Mammary epithelial cell (primary cell): Measurements from ENCODE around the gene USP48.

Experiments
- EZH2 ChIP-seq: IDR thresholded peaks from 2 replicates; pipeline ENCODE4 v1.6.1; 2012; ENCODE audit warnings: low read length, inconsistent platforms, borderline replicate concordance
- TF ChIP-seq, protein P1 (sequence below), 2 donors: IDR thresholded peaks in 1 of 2; conservative IDR thresholded peaks in 1 of 2; 2 replicates each; pipeline ENCODE4 v1.5.1; 2011 to 2012; ENCODE audit warnings: inconsistent platforms in 2 of 2, low read length in 2 of 2, mild to moderate bottlenecking in 2 of 2, control low read depth in 1 of 2, low read depth in 1 of 2; ENCODE audit not compliant: insufficient read depth in 1 of 2; ENCODE audit errors: extremely low read depth in 1 of 2

DNA sequence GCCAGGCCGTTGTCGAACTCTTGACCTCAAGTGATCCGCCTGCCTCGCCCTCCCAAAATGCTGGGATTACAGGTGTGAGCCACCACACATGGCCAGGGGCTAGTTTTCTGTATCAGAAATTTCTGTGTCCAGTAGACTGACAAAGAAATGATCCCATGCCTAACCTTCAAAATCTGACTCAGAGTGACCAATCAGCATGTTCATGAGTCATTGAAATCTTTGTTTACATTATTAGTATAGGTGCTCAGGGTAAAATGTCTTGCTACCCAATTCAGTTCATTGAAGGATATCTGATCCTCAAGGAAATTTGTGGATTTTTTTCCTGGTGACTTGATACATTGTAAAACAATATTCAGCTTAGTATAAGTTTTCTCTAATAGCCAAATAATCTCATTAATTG is 18.2 kb upstream of the USP48 start:
- TF ChIP-seq, protein P1, sequence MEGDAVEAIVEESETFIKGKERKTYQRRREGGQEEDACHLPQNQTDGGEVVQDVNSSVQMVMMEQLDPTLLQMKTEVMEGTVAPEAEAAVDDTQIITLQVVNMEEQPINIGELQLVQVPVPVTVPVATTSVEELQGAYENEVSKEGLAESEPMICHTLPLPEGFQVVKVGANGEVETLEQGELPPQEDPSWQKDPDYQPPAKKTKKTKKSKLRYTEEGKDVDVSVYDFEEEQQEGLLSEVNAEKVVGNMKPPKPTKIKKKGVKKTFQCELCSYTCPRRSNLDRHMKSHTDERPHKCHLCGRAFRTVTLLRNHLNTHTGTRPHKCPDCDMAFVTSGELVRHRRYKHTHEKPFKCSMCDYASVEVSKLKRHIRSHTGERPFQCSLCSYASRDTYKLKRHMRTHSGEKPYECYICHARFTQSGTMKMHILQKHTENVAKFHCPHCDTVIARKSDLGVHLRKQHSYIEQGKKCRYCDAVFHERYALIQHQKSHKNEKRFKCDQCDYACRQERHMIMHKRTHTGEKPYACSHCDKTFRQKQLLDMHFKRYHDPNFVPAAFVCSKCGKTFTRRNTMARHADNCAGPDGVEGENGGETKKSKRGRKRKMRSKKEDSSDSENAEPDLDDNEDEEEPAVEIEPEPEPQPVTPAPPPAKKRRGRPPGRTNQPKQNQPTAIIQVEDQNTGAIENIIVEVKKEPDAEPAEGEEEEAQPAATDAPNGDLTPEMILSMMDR (conservative IDR thresholded peaks at IDR 0.05 in 1 of 2, IDR thresholded peaks at IDR 0.05 in 1 of 2; ENCODE audit: extremely low read depth in 1 of 2, insufficient read depth in 1 of 2, low read depth in 1 of 2, low read length in 2 of 2) = no peak
- TF ChIP-seq EZH2 = no peak
